Head of caudate nucleus (tissue), 42 donors: Measurements from ENCODE around the gene PRDX3.
"Not testable (repeated sequence)": the region's sequence is repeated elsewhere in the genome, so short reads cannot be mapped to it uniquely, and the experiment has no call there.

Source experiments
- DNase-seq, 42 donors: peaks; one replicate each; pipeline versions ENCODE4 v3.0.0 to v3.0.0-alpha.2; 2020 to 2021; ENCODE audit warnings: mixed read lengths in 7 of 42
- intact Hi-C: fragments of 100-400 bp; cut with DNase I; formaldehyde crosslinking; loops from one replicate; pipeline ENCODE4 v1.15.0; 2022

PRDX3 gene

DNA sequence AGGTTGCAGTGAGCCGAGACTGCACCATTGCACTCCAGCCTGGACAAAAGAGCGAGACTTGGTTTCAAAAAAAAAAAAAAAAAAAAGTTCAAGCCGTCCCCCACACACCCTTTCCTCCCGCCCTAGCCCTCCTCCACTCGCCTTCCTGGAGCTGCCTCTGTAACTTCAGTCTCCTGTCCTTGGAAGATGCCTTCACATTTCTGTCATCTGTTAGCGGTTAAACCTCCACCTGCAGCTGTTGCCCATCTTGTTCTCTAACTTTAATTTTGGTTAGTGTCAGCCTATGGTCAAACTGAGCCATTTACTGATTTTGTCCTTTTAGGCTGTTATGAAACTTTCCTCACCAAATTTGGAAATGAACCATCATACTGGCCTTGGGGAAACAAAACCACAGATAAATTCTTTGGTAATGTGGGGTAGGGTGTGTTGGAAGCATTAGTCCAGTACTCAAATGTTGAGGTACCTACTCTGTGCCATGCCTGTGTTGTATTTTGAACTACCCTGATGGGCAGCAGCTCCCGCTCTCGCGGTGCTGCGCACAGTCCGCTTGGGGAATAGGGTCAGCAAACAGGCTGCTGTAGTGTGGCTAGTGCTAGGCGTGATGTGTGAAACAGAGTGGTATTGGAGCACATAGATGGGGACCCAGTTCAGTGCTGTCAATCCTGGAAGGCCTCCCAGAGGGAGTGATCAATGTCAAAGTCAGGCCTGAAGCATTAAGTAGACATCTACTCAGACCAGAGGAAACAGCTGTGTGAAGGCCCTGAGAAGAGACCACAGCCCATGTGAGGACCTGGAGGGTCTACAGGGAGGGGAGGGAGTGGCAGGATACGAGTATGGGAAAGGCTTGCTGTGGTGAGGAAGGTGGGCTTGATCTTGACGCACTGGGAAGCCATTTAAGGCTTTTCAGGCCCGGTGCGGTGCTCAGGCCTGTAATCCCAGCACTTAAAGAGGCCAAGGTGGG is 40.0 kb downstream of the PRDX3 start:
- DNase-seq = no peak
- intact Hi-C loops = no loop called here

DNA sequence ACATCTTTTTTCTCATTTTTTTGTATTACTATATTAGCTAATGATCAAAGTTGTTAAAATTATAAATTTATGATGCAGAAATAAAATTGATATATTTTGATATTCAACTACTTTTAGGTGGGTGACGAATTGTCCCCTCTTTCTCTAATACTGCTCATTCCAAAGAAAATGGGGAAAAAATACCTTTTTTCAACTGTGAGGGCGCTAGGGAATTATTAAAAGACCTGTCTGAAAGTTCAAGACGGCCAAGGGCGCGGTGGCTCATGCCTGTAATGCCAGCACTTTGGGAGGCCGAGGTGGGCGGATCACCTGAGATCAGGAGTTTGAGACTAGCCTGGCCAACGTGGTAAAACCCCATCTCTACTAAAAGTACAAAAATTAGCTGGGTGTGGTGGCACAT is 40.7 kb downstream of the PRDX3 start:
- DNase-seq, intact Hi-C loops: not testable (repeated sequence)

DNA sequence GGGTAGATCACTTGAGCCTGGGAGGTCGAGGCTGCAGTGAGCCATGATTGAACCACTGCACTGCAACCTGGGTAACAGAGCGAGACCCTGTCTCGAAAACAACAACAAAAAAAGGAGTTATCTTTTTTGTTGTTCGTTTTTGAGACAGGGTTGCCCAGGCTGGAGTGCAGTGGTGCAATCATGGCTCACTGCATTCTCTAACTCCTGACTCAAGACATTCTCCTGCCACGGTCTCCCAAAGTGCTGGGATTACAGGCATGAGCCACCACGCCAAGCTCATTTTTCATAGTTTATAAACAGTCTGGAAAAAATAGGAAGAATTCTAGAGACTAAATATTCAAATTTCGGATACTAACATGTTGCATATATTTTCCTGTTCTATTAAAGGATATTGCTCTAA is 42.5 kb downstream of the PRDX3 start:
- intact Hi-C loops = no loop called here
- no peak for DNase-seq

DNA sequence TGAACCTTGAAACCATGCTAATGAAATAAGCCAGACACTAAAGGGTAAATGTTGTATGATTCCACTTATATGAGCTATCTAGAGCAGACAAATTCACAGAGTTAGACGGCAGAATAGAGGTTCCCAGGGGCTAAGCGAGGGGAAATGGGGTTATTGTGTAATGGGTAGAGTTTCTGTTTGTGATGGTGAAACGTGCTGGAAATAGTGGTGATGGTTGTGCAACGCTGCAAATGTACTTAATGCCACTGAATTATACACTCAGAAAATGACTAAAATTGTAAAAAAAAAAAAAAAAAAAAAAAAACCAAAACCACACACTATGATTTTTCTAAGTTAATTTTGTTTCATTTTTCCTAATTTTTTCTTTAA is 43.1 kb downstream of the PRDX3 start:
- intact Hi-C loops = no loop called here
- no peak for DNase-seq

DNA sequence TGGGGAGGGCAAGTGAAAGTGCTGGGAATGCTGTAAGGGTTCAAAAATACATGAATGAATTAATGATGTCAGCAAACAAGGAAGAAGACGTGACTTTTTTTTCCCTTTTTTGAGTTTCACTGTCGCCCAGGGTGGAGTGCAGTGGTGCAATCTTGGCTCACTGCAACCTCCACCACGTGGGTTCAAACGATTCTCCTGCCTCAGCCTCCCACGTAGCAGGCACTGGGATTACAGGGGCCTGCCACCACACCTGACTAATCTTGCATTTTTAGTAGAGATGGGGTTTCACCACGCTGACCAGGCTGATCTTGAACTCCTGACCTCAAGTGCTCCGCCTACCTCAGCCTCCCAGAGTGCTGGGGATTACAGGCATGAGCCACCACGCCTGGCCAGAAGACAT is 44.7 kb downstream of the PRDX3 start:
- intact Hi-C loops = no loop called here
- no peak for DNase-seq

DNA sequence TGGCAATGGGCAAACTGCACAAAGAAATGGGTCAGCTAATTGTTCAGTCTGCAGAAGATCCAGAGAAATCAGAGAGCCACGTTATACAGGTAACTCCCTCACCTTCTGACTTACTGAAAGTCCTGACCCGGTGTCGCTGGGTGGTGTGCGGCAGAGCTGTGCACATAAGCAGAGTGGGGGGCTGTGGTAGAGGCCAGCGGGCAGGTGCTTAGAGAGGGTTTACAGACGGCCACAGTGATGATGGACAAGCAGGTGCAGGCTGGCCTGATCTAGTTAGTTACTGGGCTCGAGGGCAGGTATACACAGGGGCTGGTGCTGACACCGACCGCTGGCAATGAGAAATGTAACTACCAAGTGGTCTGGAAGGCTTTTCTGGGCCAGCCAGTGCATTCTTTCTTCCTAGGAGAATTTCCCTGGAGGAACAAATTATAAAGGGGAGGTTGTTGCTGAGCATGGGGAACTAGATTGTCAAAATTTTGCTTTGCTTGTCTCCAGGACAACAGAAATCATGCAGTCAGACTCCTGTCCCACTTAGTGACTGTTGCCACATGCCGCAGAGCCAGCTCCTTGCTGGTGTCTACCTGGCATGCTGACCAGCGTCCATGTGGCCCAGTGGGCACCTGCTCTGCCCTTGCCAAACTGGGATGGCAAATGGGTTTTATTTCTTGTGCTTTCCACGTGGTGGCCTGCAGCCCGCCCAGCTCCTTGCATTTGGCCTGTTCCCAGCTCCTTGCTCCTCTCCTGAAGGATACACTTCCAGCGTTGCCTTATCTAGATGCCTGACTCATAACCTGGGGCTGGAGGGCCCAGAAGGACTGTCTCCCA is 45.9 kb downstream of the PRDX3 start:
- peak in 22 of 42 donors; percentile 12 to 71 (median 44) for DNase-seq
- intact Hi-C loops = no loop called here

DNA sequence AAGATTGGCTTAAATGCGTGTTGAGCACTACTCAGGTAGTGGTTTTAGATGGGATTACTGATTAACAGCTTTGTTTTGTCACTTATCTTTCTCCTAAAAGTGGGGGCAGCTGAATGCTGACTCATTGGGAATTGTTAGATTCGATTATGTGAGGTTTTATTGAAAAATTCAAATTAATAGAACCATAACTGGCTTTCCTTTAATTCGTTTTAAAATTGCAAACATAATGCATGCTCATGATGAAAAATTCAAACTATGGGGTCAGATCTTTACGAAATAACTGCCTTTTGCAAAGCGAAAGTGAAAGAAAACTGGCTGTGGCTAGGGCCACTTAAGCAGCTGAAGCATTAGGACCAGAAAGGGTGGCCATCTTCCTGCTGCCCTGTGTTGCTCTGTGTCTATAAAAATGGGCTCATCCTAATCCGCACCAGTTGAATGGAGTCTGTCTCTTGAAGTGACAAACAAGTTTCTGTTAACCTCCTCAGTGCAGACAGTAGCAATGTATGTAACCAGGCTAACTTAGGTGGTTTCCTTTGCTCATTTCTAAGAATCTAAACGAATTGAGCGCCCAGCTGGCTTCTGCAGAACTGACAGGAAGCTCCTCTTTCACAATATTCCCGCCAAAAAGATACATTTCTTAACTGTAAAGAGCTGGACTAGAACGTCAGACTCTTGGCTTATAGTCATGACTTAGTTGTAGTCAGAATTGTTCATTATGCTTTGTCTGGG is 46.9 kb downstream of the PRDX3 start:
- peak in 10 of 42 donors; percentile 11 to 58 (median 32) for DNase-seq
- intact Hi-C loops = no loop called here

DNA sequence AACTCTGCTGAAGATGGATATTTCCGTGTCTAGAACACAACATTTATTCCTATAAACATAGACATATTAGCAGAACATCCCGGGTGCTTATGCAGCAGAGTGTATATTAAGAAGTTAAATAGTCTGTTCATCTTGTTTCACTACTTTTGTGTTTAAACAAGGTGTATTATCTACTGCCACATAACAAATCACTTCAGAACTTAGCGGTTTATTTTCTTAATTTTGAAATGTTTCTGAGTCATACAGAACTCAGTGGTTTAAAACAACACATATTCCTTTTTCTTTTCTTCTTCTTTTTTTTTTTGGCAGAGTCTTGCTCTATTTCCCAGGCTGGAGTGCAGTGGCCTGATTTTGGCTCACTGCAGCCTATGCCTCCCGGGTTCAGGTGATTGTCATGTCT is 48.9 kb downstream of the PRDX3 start:
- DNase-seq = no peak
- intact Hi-C loops = no loop called here

DNA sequence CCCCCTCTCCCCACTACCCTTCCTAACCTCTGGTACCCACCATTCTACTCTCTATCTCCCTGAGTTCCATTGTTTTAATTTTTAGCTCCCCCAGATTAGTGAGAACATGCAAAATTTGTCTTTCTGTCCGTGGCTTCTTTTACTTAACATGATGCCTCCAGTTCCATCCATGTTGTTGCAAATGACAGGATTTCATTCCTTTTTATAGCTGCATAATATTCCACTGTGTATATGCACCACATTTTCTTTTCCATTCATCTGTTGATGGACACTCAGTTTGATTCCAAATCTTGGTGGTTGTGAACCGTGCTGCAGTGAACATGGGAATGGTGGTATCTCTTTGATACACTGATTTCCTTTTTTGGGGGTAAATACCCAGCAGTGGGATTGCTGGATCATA is 52.7 kb downstream of the PRDX3 start:
- intact Hi-C loops = no loop called here
- DNase-seq = no peak

DNA sequence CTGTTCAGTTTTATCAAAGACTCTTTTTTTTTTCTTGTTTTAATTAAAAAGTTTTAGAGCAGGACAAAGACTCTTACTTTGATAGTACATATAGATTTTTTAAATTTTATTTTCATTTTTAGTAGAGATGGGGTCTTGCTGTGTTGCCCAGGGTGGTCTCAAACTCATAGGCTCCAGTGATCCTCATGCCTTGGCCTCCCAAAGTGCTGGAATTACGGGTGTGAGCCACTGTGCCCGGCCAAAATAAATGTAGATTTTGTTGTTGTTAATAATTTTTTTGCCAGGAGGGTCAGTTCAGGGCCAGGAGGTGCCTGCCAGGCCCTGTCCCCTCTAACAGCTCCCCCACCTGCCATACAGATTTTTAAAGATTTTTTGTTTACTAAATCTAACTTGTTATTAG is 57.7 kb downstream of the PRDX3 start:
- DNase-seq = no peak
- intact Hi-C loops = no loop called here

DNA sequence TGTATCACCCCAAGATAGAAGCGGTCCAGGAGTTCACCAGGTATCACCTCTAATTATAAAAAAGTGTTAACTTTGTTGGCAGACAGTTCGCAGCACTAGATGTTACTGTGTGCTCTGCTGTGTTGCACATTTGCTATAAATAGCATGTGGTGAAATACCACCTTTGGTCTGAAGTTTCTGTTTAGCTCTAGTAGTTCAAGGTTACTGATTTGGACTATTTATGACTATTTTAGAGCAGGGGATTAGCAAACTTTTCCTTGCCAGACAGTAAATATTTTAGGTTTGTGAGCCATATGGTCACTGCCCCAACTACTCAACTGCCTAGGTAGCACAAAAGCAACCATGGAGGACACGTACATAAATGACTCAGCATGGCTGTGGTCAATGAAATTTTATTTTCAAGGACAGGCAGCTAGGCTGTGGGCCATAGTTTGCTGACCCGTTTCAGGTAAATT is 58.2 kb downstream of the PRDX3 start:
- DNase-seq = no peak
- intact Hi-C loops = no loop called here

DNA sequence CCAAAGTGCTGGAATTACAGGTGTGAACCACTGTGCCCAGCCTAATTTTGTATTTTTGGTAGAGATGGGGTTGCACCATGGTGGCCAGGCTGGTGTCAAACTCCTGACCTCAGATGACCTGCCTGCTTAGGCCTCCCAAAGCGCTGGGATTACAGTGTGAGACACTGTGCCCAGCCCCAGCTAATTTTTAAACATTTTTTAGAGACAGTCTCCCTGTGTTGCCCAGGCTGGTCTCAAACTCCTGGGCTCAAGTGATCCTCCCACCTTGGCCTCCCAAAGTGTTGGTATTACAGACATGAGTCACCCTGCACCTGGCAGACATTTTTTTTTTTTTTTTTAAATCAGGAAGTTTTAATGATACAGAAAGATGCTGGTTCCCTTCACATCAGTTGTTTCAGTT is 59.2 kb downstream of the PRDX3 start:
- intact Hi-C loops = no loop called here

DNA sequence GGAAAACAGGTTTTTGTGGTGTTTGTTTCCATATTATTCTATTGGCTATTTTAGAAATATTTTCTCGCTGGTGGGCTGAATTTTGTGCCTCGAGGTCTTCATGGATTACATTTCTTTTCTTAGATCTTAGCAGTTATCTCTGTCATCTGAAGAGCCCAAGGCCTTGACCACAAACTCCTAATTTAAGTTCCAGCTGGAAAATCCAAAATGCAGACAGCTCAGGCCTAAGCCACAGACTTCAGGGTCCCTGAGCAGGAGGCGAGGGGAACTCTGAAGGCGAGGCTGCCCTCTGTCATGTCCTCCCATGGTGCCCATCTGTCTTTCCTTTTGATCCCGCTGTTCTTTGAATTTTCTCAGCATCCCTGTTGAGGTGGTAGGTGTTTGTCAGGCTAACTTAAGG is 60.4 kb downstream of the PRDX3 start:
- DNase-seq = no peak
- intact Hi-C loops = no loop called here

More for the DNA sequence above, 59.2 kb downstream of the PRDX3 start:
- no peak for DNase-seq
